Astrocyte (in vitro differentiated cells and primary cell): ENCODE measurements around the gene DLGAP1. TPM values are rescaled to one million over a fixed set of nuclear protein-coding genes. Genes with fewer than 3 reads are reported as not detected.

Experiments
- DNase-seq: peaks from one replicate; pipeline ENCODE4 v3.0.0-alpha.2; 2010; ENCODE audit warnings: low read depth
- FAIRE-seq: peaks from 2 replicates; lab custom pipeline; 2011; peaks lifted over from hg19 to GRCh38; lab: Jason Lieb, UNC
- H2AFZ ChIP-seq: 2 replicates; pipeline ENCODE4 v1.6.0; 2012; ENCODE audit warnings: low read depth, low read length, inconsistent platforms
- H3K27ac ChIP-seq: 2 replicates; pipeline ENCODE4 v1.5.1; 2011; ENCODE audit warnings: low read depth, low read length, inconsistent platforms
- H3K27me3 ChIP-seq: 2 replicates; pipeline ENCODE4 v1.6.0; 2011; ENCODE audit warnings: low read length, inconsistent platforms; ENCODE audit not compliant: insufficient read depth
- H3K36me3 ChIP-seq: 2 replicates; pipeline ENCODE4 v1.5.1; 2011; ENCODE audit warnings: low read length, inconsistent platforms; ENCODE audit not compliant: insufficient read depth
- H3K4me1 ChIP-seq: 2 replicates; pipeline ENCODE4 v1.5.1; 2011; ENCODE audit warnings: low read length, inconsistent platforms; ENCODE audit not compliant: insufficient read depth
- H3K4me2 ChIP-seq: 2 replicates; pipeline ENCODE4 v1.6.0; 2012; ENCODE audit warnings: low read length, inconsistent platforms
- H3K4me3 ChIP-seq: 2 replicates; pipeline ENCODE4 v1.5.1; 2011; ENCODE audit warnings: low read depth, mild to moderate bottlenecking, low read length, inconsistent platforms; ENCODE audit not compliant: insufficient read depth
- H3K79me2 ChIP-seq: 2 replicates; pipeline ENCODE4 v1.6.0; 2012; ENCODE audit warnings: mild to moderate bottlenecking, low read length, inconsistent platforms; ENCODE audit not compliant: insufficient read depth
- H3K9ac ChIP-seq: 2 replicates; pipeline ENCODE4 v1.6.0; 2012; ENCODE audit warnings: mild to moderate bottlenecking, low read length, inconsistent platforms
- H3K9me3 ChIP-seq: 2 replicates; pipeline ENCODE4 v1.5.1; 2012; ENCODE audit warnings: low read depth, mild to moderate bottlenecking, low read length, inconsistent platforms; ENCODE audit not compliant: insufficient read depth
- H4K20me1 ChIP-seq: 2 replicates; pipeline ENCODE4 v1.6.0; 2012; ENCODE audit warnings: low read length, inconsistent platforms; ENCODE audit not compliant: insufficient read depth
- H3K27ac Mint-ChIP-seq: one replicate; pipeline ENCODE4 v1.8.0; 2021; ENCODE audit warnings: mild to moderate bottlenecking, mixed read lengths; ENCODE audit not compliant: unreplicated experiment
- H3K27me3 Mint-ChIP-seq: one replicate; pipeline ENCODE4 v1.8.0; 2021; ENCODE audit warnings: low read depth, mixed read lengths; ENCODE audit not compliant: unreplicated experiment
- H3K36me3 Mint-ChIP-seq: one replicate; pipeline ENCODE4 v1.8.0; 2021; ENCODE audit warnings: low read depth, mixed read lengths; ENCODE audit not compliant: unreplicated experiment
- H3K4me1 Mint-ChIP-seq: one replicate; pipeline ENCODE4 v1.8.0; 2021; ENCODE audit warnings: low read depth, mixed read lengths; ENCODE audit not compliant: unreplicated experiment
- H3K4me3 Mint-ChIP-seq: one replicate; pipeline ENCODE4 v1.8.0; 2021; ENCODE audit warnings: mild to moderate bottlenecking, moderate library complexity, mixed read lengths; ENCODE audit not compliant: unreplicated experiment
- H3K9me3 Mint-ChIP-seq: one replicate; pipeline ENCODE4 v1.8.0; 2021; ENCODE audit warnings: mild to moderate bottlenecking, mixed read lengths; ENCODE audit not compliant: unreplicated experiment
- CTCF ChIP-seq: IDR thresholded peaks from 2 replicates; pipeline ENCODE4 v1.5.1; 2011; ENCODE audit warnings: low read depth, mild to moderate bottlenecking, inconsistent platforms, low read length, moderate library complexity; ENCODE audit not compliant: insufficient read depth
- EZH2 ChIP-seq: IDR thresholded peaks from 2 replicates; pipeline ENCODE4 v1.6.1; 2012; ENCODE audit warnings: mild to moderate bottlenecking, low read length, inconsistent platforms; ENCODE audit not compliant: insufficient read depth
- total RNA-seq: library from RNA; stranded (reverse); gene quantifications from 2 replicates; pipeline ENCODE4 v1.2.1, GENCODE V29; 2021

The DLGAP1 gene
- total RNA-seq, 1 donor from 2014 or later, result 2.3 TPM

- H2AFZ ChIP-seq, result no peak overlapping the region
- no peaks in the 10 kb centered on the region for H3K27me3 ChIP-seq
- no peak overlapping the region for H3K4me2 ChIP-seq
- no peak overlapping the region for H3K27ac ChIP-seq
- no peak for TF ChIP-seq EZH2
- no peak for TF ChIP-seq CTCF
- no peaks in the 10 kb centered on the region for H3K36me3 ChIP-seq
- Mint-ChIP-seq H3K9me3 (no peaks in the 10 kb centered on the region), H3K4me3 (no peak overlapping the region), H3K27me3 (no peaks in the 10 kb centered on the region), H3K4me1 (no peaks in the 10 kb centered on the region), H3K27ac (no peak overlapping the region), H3K36me3 (no peaks in the 10 kb centered on the region)
- H4K20me1 ChIP-seq, result no peaks in the 10 kb centered on the region
- H3K4me1 ChIP-seq, result no peaks in the 10 kb centered on the region
- H3K9ac ChIP-seq, result no peak overlapping the region
- no peak for DNase-seq
- H3K79me2 ChIP-seq, result no peaks in the 10 kb centered on the region
- no peak overlapping the region for H3K4me3 ChIP-seq
- no peak for FAIRE-seq
- no peaks in the 10 kb centered on the region for H3K9me3 ChIP-seq
These were observed 629.1 kb downstream of the DLGAP1 start for GRCh38 chr18:3826021-3826420.

- no peaks in the 10 kb centered on the region for H3K36me3 ChIP-seq
- H3K79me2 ChIP-seq, result no peaks in the 10 kb centered on the region
- Mint-ChIP-seq H3K27me3 (no peaks in the 10 kb centered on the region), H3K36me3 (no peaks in the 10 kb centered on the region), H3K27ac (no peak overlapping the region), H3K4me3 (no peak overlapping the region), H3K4me1 (no peaks in the 10 kb centered on the region), H3K9me3 (no peaks in the 10 kb centered on the region)
- no peak overlapping the region for H3K27ac ChIP-seq
- FAIRE-seq (no peak), DNase-seq (no peak)
- H4K20me1 ChIP-seq, result no peaks in the 10 kb centered on the region
- no peak overlapping the region for H3K9ac ChIP-seq
- H2AFZ ChIP-seq, result no peak overlapping the region
- no peak overlapping the region for H3K4me3 ChIP-seq
- no peak for TF ChIP-seq EZH2
- no peak for TF ChIP-seq CTCF
- no peaks in the 10 kb centered on the region for H3K27me3 ChIP-seq
- H3K9me3 ChIP-seq, result no peaks in the 10 kb centered on the region
- H3K4me2 ChIP-seq, result no peak overlapping the region
- no peaks in the 10 kb centered on the region for H3K4me1 ChIP-seq
These were observed 631.0 kb downstream of the DLGAP1 start for GRCh38 chr18:3824101-3824500.

DNA sequence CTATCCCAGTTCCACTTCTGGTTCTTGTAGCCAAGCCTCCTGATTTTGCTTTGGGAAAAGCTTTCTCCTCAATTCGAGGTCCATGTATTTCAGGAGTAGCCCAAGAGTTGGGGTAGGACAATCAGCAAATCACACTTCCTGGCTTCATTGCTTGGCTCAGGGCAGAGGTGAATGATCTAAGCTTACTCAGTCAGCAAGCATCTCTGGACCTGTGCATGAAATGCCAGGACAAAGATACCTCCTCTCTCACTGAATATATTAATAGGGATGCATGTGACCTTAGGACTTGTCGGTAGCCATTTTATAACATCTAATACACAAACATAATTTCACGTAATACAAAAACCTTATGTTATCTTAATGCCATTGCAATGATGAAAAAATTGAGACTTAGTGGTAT is 632.0 kb downstream of the DLGAP1 start:
- Histone ChIP-seq H3K9me3 (no peaks in the 10 kb centered on the region), H3K27ac (no peak overlapping the region), H4K20me1 (no peaks in the 10 kb centered on the region), H3K4me3 (no peak overlapping the region), H2AFZ (no peak overlapping the region), H3K4me1 (no peaks in the 10 kb centered on the region), H3K36me3 (no peaks in the 10 kb centered on the region), H3K79me2 (no peaks in the 10 kb centered on the region), H3K4me2 (no peak overlapping the region), H3K27me3 (no peaks in the 10 kb centered on the region), H3K9ac (no peak overlapping the region)
- H3K27me3 Mint-ChIP-seq, result no peaks in the 10 kb centered on the region
- H3K27ac Mint-ChIP-seq, result no peak overlapping the region
- DNase-seq, result no peak
- FAIRE-seq, result no peak
- H3K9me3 Mint-ChIP-seq, result no peaks in the 10 kb centered on the region
- no peak for TF ChIP-seq EZH2
- no peak for TF ChIP-seq CTCF
- H3K4me3 Mint-ChIP-seq, result no peak overlapping the region
- H3K36me3 Mint-ChIP-seq, result no peaks in the 10 kb centered on the region
- no peaks in the 10 kb centered on the region for H3K4me1 Mint-ChIP-seq
